Transverse colon (tissue), 4 donors: ENCODE results near the gene TBL1XR1. TPM values are rescaled to one million over a fixed set of nuclear protein-coding genes. Genes with fewer than 3 reads are reported as not detected.

Experiments used
- DNase-seq: peaks from one replicate; pipeline ENCODE4 v3.0.0-alpha.2; 2019
- H3K27ac ChIP-seq, 4 donors: fragments of 200-600 bp; sonication (generic); 2 replicates each; pipeline ENCODE4 v1.5.1; 2016 to 2018; ENCODE audit warnings: inconsistent platforms in 4 of 4
- H3K27me3 ChIP-seq: fragments of 200-600 bp; sonication (generic); 2 replicates; pipeline ENCODE4 v1.5.1; 2017; ENCODE audit warnings: inconsistent platforms
- H3K36me3 ChIP-seq, 4 donors: fragments of 200-600 bp; sonication (generic); 2 replicates each; pipeline ENCODE4 v1.5.1; 2017 to 2019; ENCODE audit warnings: inconsistent platforms in 4 of 4
- H3K4me1 ChIP-seq, 4 donors: fragments of 200-600 bp; sonication (generic); 2 replicates each; pipeline ENCODE4 v1.5.1; 2017 to 2020; ENCODE audit warnings: inconsistent platforms in 4 of 4
- H3K4me3 ChIP-seq, 4 donors: fragments of 200-600 bp; sonication (generic); 1 replicate in 1 of 4; 2 replicates in 3 of 4; pipeline versions ENCODE4 v1.5.1 to v1.6.1; 2017 to 2019; ENCODE audit warnings: inconsistent platforms in 4 of 4
- H3K9me3 ChIP-seq, 2 donors: fragments of 200-600 bp; sonication (generic); 2 replicates each; pipeline ENCODE4 v1.5.1; 2017 to 2019; ENCODE audit warnings: inconsistent platforms in 2 of 2
- CTCF ChIP-seq, 5 experiments: fragments of 200-600 bp in 3 of 5; fragments of 450-650 bp in 2 of 5; sonication (generic) in 3 of 5; IDR thresholded peaks; 1 replicate in 2 of 5; 2 replicates in 3 of 5; pipeline ENCODE4 v1.5.1; 2016 to 2017; ENCODE audit warnings: antibody characterized with exemption in 5 of 5, inconsistent platforms in 3 of 5, mild to moderate bottlenecking in 2 of 5, moderate library complexity in 1 of 5
- EP300 ChIP-seq: sonication (generic); formaldehyde crosslinking; IDR thresholded peaks from one replicate; pipeline ENCODE4 v1.6.1; 2017; ENCODE audit warnings: antibody characterized with exemption, low read depth
- POLR2A ChIP-seq: fragments of 450-650 bp; IDR thresholded peaks from one replicate; pipeline ENCODE4 v1.6.1; 2016; ENCODE audit warnings: antibody characterized with exemption, mild to moderate bottlenecking, moderate library complexity
- POLR2AphosphoS5 ChIP-seq, 3 donors: sonication (generic); formaldehyde crosslinking; IDR thresholded peaks; one replicate each; pipeline ENCODE4 v1.6.1; 2016; ENCODE audit warnings: antibody characterized with exemption in 3 of 3
- WGBS, 2 donors: methylation state at CpG; one replicate each; pipeline ENCODE4 v1.1.5; 2018; ENCODE audit warnings: low coverage in 1 of 2; 5-methylcytosine and 5-hydroxymethylcytosine counted together
- in situ Hi-C, 4 donors: fragments of 200-750 bp; cut with MboI; loops; one replicate each; pipeline versions ENCODE4 v1.15.0 to v1.15.1; 2017; ENCODE audit warnings: low sequenced_read_pairs in 3 of 4, low pct_ligation_motif_present in 1 of 4, low pct_unique_long_range_greater_than_20kb in 1 of 4
- intact Hi-C: fragments of 100-400 bp; cut with DNase I; formaldehyde crosslinking; loops from one replicate; pipeline ENCODE4 v1.15.1; 2023; ENCODE audit warnings: low total_unique reads
- total RNA-seq, 4 donors: library from RNA; depleted of rRNA; stranded (reverse); fragments of >200 nt; gene quantifications; one replicate each; pipeline ENCODE4 v1.1.0, GENCODE V29; 2016

Gene TBL1XR1
- total RNA-seq, 4 donors from 2014 or later, result 39.4 to 131 (median 68.1) TPM

GRCh38 chr3:177127008-177127407 lies 70.3 kb downstream of the TBL1XR1 start:
- in situ Hi-C loops, result no loop called here
- intact Hi-C loops, result no loop called here
- Histone ChIP-seq H3K27ac (peak overlapping the region; percentile 38 to 61 (median 52)), H3K36me3 (no peaks in the 10 kb centered on the region), H3K9me3 (no peaks in the 10 kb centered on the region), H3K27me3 (no peaks in the 10 kb centered on the region), H3K4me3 (no peak overlapping the region), H3K4me1 (peaks cover 26 to 70% (median 41%) of the 10 kb centered on the region in 4 donors)
- TF ChIP-seq POLR2A (no peak), EP300 (no peak), CTCF (IDR thresholded peaks at IDR 0.05) (no peak), POLR2AphosphoS5 (IDR thresholded peaks at IDR 0.05) (no peak)
- DNase-seq, result no peak
- 46 to 60% methylated on average over 2 of the region's 2 CpGs for WGBS, 2 donors

GRCh38 chr3:177126015-177126773 lies 71.1 kb downstream of the TBL1XR1 start:
- peak overlapping the region; percentile 20 to 61 (median 52) for H3K27ac ChIP-seq
- intact Hi-C loops, result no loop called here
- peaks cover 26 to 75% (median 45%) of the 10 kb centered on the region in 4 donors for H3K4me1 ChIP-seq
- WGBS, 2 donors, result 64 to 67% methylated on average over 2 to 3 of the region's 3 CpGs
- no peaks in the 10 kb centered on the region for H3K9me3 ChIP-seq
- no peak overlapping the region for H3K4me3 ChIP-seq
- TF ChIP-seq CTCF (IDR thresholded peaks at IDR 0.05) (no peak), EP300 (no peak), POLR2AphosphoS5 (IDR thresholded peaks at IDR 0.05) (no peak), POLR2A (no peak)
- no peaks in the 10 kb centered on the region for H3K27me3 ChIP-seq
- DNase-seq, result no peak
- in situ Hi-C loops, result no loop called here
- H3K36me3 ChIP-seq, result no peaks in the 10 kb centered on the region

GRCh38 chr3:177124882-177125281 lies 72.4 kb downstream of the TBL1XR1 start:
- H3K4me1 ChIP-seq, result peaks cover 26 to 84% (median 54%) of the 10 kb centered on the region in 4 donors
- no peaks in the 10 kb centered on the region for H3K9me3 ChIP-seq
- H3K27ac ChIP-seq, result no peak overlapping the region
- no peaks in the 10 kb centered on the region for H3K27me3 ChIP-seq
- no peak overlapping the region for H3K4me3 ChIP-seq
- TF ChIP-seq POLR2AphosphoS5 (IDR thresholded peaks at IDR 0.05) (no peak), CTCF (IDR thresholded peaks at IDR 0.05) (no peak), POLR2A (no peak), EP300 (no peak)
- 66 to 92% methylated on average over 1 of the region's 1 CpG for WGBS, 2 donors
- H3K36me3 ChIP-seq, result no peaks in the 10 kb centered on the region
- intact Hi-C loops (no loop called here), in situ Hi-C loops (no loop called here)
- DNase-seq, result no peak

GRCh38 chr3:177123822-177124221 lies 73.5 kb downstream of the TBL1XR1 start:
- TF ChIP-seq POLR2A (no peak), EP300 (no peak), POLR2AphosphoS5 (IDR thresholded peaks at IDR 0.05) (no peak), CTCF (IDR thresholded peaks at IDR 0.05) (no peak)
- no peaks in the 10 kb centered on the region for H3K9me3 ChIP-seq
- in situ Hi-C loops (no loop called here), intact Hi-C loops (no loop called here)
- DNase-seq, result no peak
- H3K27ac ChIP-seq, result no peak overlapping the region
- WGBS, 2 donors, result 65 to 86% methylated on average over 2 of the region's 2 CpGs
- H3K27me3 ChIP-seq, result no peaks in the 10 kb centered on the region
- H3K36me3 ChIP-seq, result no peaks in the 10 kb centered on the region
- peaks cover 28 to 73% (median 45%) of the 10 kb centered on the region in 4 donors for H3K4me1 ChIP-seq
- H3K4me3 ChIP-seq, result no peak overlapping the region
